GM19468 (cell line): ENCODE results near the gene RIPK4.
A peak's percentile ranks its signal among the peaks of the same experiment; 100 is the strongest.

ENCODE experiments used
- ATAC-seq: cut with Tn5 transposase; IDR thresholded peaks from one replicate; pipeline ENCODE4 v1.9.1; 2021; ENCODE audit warnings: mild to moderate bottlenecking, moderate library complexity, moderate number of reproducible peaks; ENCODE audit not compliant: unreplicated experiment; ENCODE audit errors: extremely low read depth

The RIPK4 gene

DNA sequence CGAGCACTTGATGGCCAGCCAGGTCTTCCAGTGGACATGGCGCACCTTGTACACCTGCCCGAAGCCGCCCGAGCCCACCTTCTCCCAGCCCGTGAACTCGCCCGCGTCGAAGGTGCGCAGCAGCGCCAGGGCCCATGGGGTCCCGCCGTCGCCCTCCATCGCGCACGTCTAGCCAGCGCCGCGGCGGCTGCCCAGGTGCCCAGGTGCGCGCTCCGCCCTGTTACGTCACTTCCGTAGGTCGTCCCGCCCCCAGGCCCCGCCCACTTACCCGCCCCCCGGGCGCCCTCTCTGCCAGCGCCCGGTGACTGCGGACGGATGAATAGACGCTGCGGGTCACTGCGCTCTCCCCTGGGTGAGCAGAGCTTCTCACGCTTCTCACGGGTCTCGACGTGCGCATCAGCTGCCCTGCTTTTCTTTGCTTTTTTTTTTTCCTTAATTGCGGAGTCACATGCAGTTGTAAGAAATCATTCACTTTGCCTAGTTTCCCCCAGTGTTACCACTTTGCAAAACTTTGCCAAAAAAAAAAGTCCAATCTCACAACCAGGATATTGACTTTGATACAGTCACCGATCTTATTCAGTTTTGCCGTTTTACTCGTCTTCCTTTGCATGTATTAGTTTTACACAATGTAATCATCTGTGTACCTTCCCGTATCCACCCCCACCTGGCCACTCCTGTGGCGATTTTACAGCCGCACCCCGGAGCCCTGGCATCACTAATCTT is at the start of gene RIPK4:
RIPK4 (minus strand) TSS at position 170 of the 723 bp plus-strand sequence; CDS start at position 159, 11 bp downstream.
- peak; percentile 39 for ATAC-seq

DNA sequence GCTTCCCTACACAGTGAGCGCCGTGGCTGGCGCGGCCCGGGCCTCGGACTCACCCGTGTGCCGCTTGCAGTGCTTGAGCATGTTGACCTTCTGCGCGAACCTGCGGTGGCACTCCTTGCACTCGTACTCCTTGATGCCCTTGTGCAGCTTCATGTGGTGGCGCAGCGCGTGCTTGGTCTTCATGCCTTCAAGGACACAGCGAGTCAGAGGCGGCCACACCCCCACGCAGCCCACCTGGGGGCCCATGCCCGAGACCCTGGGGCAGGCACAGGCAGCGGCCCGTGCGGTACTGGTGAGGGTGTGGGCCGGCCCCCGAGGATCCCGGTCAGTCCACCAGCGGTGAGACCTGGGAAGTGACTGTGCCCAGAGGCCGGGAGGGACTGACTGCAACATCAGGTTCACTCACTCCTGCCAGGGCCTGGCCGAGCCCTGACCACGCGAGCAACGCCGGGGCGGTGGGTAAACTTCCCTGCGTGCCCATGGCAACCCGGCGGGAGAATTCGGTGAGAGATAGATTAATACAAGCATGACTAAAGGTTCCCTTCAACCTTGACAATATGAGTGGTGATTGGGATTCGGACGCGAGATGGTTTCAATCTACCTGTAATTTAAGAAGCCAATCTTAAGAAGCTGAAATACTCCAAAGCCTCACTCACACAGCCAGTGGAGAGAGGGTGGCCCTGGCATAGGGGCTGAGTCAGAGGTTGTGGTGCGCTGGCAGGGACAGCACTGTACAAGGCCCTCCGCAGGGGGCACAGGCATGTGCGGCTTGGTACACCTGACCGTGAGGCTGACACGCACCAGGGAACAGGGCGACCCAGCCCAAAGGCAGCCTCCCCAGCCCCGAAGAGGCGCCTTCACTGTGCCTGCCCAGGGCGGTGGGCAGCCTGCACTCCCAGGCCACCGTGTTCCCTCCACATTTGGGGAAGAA is 49.1 kb upstream of the RIPK4 start:
- no peak for ATAC-seq

DNA sequence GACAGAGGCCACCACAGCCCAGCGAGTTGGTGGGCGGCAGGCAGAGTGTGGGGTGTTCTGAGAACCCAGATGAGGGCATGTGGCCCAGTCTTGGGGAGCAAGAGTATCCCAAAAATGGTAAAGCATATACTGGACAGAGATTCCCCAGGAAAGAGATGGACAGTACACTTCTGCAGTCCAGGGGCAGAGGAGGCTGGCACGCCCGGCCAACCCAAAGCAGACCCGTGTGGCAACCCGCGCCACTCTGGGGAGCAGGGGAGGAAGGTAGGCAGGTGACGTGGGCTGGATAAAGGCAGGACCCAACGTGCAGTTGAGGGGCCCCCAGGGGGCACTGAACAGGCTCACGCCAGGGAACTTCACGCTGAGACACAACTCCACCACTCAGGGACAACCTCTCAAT is 46.4 kb upstream of the RIPK4 start:
- no peak for ATAC-seq

DNA sequence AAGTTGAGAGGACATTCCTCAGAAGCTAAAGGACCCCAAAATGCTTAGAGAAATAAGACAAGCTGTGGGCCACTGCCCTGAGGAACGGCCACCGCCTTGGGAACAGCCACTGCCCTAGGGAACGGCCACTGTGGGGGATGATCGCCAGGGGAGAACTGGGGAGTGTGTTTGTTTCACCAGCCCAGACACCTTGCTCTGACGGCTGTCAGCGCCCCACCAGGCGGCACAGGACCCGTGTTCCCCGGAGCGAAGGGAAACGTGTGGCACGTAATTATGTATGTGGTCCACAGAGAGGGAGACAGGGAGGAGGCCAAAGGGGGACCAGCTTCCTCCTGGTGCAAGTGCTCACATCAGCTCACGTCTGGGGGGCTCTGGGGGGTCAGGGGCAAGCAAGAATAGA is 45.8 kb upstream of the RIPK4 start:
- ATAC-seq = no peak

DNA sequence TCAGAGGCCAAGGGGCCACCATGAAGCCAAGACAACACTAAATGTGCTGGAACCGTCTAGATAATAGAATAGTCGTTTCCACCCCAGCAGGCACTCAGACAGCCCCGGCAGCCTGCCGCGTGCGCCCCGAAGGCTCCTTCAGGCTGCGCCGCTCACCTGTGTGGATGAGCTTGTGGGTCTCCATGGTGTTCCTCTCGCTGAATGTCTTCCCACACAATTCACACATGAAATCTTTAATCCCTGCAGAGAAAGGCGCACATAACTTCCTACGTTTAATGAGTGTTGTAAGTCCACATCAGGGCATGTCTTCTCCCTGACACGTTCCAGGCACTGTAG is 43.7 kb upstream of the RIPK4 start:
- no peak for ATAC-seq

DNA sequence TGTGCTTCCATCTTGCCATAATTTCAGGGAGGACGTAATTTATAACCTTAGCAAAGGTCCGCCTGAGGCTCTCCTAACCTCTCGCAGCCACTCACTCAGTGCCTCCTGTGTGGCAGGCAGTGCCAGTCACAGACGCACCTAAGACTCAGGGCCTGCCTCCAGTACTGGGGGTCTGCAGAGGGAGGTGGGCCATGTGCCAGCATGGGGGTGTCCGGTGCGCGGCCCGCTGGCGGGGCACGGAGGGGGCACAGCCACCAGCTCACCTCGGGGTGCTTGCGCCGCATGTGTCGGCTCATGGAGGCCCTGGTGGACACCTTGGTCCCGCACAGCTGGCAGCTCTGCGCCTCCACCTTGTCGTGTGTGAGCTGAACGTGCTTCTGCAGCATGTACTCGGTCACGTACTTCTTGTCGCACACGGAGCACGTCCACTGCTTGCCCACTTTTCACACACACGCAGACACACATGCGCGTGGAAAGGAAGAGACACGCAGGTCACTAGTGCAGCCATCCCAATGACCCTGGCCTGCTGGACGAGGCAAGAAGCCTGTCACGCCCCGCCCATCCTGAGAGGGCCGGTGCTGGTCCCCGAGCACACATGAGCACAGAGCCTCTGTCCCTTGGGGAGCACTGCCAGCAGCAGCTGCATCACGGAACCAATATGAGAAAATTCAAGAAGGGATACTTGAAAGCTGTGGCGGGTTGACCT is 43.2 kb upstream of the RIPK4 start:
- ATAC-seq = no peak

DNA sequence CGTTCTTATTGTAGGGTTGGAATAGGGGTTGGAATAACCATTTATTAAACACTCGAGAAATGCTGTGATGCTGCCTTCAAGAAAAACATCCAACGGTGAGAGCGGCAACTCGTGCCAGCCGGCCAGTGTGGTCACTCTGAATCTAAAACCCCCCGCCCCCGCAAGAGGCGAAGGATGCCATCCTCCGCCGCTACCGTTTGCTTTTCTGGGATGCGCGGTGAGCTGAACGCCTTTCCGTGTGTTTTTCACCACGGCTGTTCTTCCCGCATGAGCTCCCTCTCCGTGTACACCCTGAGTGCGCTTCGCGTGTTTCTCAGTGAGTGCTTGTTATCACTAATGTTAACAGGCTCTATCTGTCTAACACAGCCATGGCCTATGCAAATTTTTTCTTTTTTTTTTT is 42.0 kb upstream of the RIPK4 start:
- ATAC-seq = no peak

DNA sequence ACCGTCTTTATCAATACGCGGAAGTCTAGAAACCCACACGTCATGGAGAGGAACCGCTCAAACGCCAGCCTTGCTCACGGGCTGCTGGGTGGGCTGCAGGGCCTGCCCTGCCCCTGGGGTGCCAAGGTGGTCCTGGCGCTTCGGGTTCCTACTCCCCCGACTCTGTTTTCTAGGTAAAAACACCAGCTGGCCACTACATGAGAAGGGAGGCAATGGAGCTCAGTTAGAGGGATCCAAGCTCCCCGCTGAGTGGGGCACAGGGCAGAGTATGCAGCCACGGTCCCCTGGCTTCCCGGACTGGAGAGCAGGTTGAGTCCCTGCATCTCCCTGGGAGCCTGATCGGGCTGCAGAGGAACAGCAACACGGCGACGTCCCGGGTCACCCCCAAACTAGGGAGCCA is 41.2 kb upstream of the RIPK4 start:
- no peak for ATAC-seq

DNA sequence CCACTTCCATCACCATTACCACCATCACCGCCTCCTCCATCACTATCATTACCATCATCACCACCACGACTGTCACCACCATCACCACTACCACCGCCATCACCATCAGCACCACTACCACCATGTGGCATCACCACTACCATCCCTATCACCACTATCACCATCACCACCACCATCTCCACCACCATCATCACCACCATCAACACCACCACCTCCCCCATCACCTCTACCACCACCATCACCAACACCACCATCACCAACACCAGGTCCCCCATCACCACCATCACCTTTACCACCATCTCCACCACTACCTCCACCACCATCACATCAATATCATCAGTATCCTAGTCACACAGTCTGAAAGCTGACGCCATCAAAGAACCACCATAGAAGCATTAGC is 39.9 kb upstream of the RIPK4 start:
- ATAC-seq = no peak

DNA sequence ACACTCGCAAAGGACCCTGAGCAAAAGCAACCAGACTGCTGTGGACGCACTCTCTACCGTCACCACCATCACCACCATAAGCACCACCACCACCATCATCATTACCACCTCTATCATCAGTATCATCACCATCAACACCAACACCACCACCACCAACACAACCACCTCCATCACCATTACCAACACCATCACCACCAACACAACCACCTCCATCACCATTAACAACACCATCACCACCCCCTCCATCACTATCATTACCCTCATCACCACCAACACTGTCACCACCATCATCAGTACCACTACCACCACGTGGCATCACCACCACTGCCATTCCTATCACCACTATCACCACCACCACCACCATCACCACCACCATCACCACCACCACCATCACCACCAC is 38.8 kb upstream of the RIPK4 start:
- no peak for ATAC-seq

DNA sequence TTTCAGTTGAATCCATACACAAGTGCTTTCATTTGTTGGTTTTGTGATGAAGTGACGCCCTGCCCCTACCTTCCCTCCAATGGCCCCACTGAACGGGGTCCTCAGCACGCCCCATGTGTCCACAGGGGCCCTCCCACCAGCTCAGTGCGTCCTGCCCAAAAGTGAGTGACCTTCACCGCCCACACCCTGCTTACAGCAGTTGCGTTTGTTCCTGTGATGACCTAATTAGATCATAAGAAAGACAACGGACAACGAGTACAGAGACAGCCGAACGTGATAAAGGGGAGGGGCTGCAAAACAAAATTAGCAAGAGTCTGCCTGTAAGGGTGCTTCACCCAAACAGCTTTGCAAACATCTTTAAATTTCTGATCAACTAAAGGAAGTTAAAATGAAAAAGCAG is 38.2 kb upstream of the RIPK4 start:
- no peak for ATAC-seq

DNA sequence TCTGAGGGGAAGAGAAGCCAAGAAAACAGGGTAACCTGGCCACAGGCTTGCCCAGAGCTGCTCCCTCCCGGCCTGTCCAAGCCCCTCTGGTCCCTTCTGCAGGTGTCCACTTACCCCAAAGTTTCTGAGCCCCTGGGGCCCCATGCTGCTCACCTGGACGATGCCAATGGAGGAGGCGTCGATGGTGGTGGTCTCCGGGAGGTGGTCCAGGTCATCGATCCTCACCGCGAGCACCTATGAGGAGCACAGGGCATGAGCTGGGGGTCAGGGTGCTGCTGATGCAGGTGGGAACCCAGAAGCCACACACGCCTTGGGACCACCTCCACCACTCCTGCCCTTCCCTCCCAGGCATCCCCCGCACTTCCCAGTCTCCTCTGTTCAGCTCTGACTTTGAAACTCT is 37.5 kb upstream of the RIPK4 start:
- no peak for ATAC-seq

DNA sequence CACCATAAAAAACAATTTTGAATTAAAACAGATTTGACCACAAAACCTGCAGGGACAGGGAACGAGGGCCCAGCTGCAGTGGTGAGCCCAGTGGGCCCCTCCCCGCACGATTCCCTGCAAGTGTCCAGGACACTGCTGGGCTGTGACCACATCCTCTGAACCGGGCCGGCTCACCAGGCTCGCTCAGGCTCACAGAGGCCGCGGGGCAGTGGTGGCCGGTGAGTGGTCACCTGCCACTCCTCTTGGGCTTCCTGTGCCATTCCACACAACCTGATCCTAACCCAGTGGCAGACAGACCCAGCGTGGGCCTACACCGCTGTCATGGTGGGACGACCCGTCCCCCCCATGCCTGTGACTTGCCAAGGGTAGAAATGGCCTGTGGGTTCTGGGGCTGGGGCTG is 36.5 kb upstream of the RIPK4 start:
- no peak for ATAC-seq

DNA sequence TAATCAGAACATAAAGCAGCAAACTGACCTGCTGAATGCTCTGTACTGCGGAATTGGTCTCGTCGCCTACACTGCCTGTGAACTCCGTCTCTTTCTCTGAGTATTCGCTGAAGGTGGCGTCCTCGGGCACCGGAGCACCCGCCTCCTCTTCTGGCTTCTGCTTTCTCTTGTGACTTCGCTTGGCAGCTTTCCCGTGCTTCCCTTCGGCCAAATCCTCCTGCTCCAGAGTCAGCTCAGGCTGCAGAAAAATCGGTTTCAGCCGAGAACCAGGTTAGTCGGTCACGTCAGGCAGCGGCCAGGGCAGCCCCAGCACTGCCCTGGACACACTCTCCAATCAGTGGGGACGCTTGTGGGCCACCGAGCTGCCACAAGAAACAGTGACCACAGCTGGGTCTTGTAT is 35.8 kb upstream of the RIPK4 start:
- ATAC-seq = no peak

DNA sequence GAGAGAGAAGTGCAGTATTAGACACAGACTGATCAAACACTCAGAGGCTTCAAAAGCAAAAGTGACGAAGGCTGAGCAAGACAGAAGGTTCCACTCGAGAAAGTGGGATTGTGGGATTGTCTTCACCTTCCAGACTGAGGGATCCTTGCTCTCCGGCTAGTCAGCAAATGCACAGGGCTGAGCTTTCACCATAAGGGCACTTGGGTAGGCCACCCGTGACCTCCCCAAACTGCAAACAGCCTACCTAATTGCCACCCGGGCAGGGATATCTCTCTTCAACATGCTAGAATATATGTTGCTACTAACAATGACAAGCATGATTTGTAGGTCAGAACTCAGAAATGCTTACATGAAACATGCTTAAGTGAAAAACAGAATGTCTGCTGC is 35.3 kb upstream of the RIPK4 start:
- no peak for ATAC-seq

DNA sequence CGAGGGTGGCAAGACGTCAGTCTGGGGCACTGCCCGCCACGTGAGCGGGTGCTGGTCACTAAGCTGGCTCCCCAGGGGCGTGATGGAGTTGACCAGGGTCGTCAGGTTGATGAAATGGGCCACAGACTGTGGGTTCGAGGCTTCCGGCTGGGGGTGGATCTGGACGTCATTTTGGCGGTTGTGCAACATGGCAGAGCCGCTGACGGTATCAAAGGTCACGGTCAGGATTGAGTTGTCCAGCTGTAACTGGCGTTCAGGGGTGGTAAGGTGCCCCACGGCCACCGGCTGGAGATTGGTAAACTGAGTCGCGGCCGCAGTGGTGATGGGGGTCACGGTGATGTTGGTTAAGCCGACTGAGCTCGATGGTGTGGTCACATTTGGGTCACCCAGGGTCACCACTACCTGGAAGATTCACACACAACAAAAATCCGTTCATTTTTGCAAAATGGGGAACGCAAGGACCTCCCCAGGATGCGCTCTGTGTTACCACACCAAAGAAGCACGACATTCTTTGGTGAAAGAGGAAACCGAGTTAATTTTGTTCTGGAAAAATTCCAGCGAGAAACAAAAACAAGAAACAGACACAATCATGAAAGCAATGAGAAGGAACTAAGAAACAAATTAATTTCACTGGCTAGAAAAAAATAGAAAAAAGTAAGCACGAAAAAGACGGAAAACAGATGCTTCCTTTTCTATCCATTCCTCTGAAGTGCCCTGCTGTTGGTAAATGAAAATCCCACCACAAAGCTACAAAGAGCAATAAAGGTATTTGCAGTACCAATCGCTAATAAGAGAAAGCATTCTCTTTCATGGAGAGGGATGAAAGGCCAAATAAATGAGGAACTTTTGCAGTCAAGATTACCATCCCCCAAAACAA is 34.7 kb upstream of the RIPK4 start:
- ATAC-seq = no peak

DNA sequence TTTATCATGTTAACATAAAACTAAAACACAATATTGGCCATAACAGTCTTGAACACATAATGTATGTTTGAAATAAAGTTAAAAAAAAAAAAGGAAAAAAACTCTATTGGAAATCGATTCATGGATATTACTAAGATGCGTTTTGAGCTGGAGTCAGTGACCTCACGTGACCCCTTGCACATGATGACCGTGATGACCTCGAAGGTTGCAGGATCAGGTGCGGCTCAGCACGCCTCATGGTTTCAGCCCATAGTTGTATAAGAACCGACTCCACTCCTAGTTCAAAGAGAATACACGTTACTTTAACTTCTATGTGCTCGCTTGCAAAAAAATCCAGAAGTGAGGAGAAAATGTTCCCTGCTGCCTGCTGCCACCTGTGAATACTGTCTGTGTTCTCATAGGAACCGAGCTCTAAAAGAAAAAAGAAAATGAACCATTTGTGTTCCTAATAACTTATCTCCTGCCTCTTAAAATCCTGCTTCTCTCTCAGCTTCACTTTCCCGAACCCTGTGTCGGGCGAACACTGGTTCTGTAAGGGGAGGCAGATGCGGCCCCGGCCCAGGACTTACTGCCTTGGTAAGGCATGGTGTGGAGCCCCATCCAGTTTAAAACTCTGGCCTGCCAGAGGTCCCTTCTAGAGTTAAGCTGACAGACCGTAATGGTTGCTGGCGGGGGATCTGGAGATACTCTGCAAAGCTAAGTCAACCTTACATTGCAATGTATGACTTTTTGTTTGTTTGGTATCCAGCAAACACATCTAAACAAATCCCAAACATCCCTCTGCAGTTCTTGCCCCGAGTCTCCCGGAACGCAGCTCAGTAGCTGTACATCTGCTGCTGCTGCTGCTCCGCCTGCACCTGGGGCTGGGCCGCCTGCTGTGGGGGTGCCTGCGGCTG is 33.8 kb upstream of the RIPK4 start:
- no peak for ATAC-seq

DNA sequence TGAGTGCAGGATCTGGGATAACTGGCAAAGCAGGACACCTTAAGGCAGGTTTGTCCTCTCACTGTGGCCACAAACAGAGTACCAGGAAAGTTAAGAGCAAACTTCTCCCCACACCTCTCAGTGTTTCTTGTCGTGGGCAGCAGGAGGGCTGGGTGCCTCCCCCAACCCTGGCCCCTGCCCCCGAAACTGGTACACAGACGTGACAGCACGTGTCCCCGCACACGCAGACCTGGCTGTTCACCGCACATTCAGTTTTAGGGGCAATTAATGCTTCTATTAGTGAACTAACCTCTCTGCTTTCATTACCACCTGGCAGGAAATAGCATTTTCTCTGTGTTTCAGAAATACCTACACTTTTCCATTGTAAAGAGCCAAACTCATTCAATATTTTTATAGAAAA is 32.9 kb upstream of the RIPK4 start:
- ATAC-seq = no peak

DNA sequence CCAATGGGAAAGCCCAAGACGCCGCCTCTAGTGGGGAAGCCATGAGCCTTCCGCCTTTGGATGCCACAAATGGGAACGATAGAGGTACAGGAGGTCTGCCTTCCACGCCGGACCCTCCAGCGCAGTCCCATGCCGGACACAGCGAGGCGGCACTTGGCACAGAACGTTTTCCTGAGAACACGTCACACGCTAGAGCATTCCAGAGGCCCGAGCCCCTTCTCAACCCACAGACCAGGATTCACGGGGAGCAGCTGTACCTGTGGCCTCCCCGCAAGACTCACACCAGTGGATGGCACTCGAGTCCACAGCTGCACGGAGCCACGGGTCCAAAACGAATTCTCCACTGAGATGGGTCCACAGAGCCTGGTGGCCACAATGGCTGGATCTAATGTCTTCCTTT is 31.5 kb upstream of the RIPK4 start:
- ATAC-seq = no peak
